GM23338 (cell line): ENCODE results near the gene PLA2G12A. TPM values are rescaled to one million over a fixed set of nuclear protein-coding genes. Genes with fewer than 3 reads are reported as not detected.

Experiments used
- ATAC-seq: fragments of 200-7000 bp; cut with Tn5 transposase; 3 replicates; pipeline ENCODE4 v1.9.1; 2020
- DNase-seq: peaks from one replicate; pipeline ENCODE4 v3.0.0-alpha.2; 2015; ENCODE audit warnings: low spot score
- H2AFZ ChIP-seq: fragments of 200-600 bp; sonication (generic); 2 replicates; pipeline ENCODE4 v1.8.0; 2016; ENCODE audit warnings: antibody characterized with exemption, mild to moderate bottlenecking, moderate library complexity
- H3F3A ChIP-seq: fragments of 200-600 bp; sonication (generic); replicated peaks from 2 replicates; pipeline ENCODE4 v1.8.0; 2017; ENCODE audit warnings: antibody characterized with exemption, mixed run types, low read depth
- H3K27ac ChIP-seq: fragments of 200-600 bp; sonication (generic); 2 replicates; pipeline ENCODE4 v1.6.1; 2016; ENCODE audit warnings: low read depth
- H3K27me3 ChIP-seq: fragments of 200-600 bp; sonication (generic); 2 replicates; pipeline ENCODE4 v1.8.0; 2016; ENCODE audit warnings: mild to moderate bottlenecking, mixed run types, moderate library complexity; ENCODE audit not compliant: insufficient read depth
- H3K36me3 ChIP-seq: fragments of 200-600 bp; sonication (generic); 2 replicates; pipeline ENCODE4 v1.8.0; 2016; ENCODE audit warnings: mild to moderate bottlenecking; ENCODE audit not compliant: insufficient read depth
- H3K4me1 ChIP-seq: fragments of 200-600 bp; sonication (generic); 2 replicates; pipeline ENCODE4 v1.8.0; 2016; ENCODE audit warnings: mild to moderate bottlenecking, moderate library complexity; ENCODE audit not compliant: insufficient read depth
- H3K4me2 ChIP-seq: fragments of 200-600 bp; sonication (generic); 2 replicates; pipeline ENCODE4 v1.7.1; 2017; ENCODE audit warnings: mixed run types
- H3K4me3 ChIP-seq: fragments of 200-600 bp; sonication (generic); 2 replicates; pipeline ENCODE4 v1.6.1; 2016; ENCODE audit warnings: mixed run types
- H3K79me2 ChIP-seq: fragments of 200-600 bp; sonication (generic); replicated peaks from 2 replicates; pipeline ENCODE4 v1.8.0; 2017; ENCODE audit warnings: mild to moderate bottlenecking; ENCODE audit not compliant: insufficient read depth
- H3K9me2 ChIP-seq: fragments of 200-600 bp; sonication (generic); 2 replicates; pipeline ENCODE4 v1.8.0; 2017; ENCODE audit not compliant: insufficient read depth
- H4K20me1 ChIP-seq: fragments of 200-600 bp; sonication (generic); replicated peaks from 2 replicates; pipeline ENCODE4 v1.8.0; 2017; ENCODE audit warnings: mild to moderate bottlenecking; ENCODE audit not compliant: insufficient read depth
- H3K27ac Mint-ChIP-seq: 2 replicates; pipeline ENCODE4 v1.8.0; 2020; ENCODE audit warnings: inconsistent platforms, mild to moderate bottlenecking, moderate library complexity, mixed read lengths
- H3K27me3 Mint-ChIP-seq: 3 replicates; pipeline ENCODE4 v1.8.0; 2022; ENCODE audit warnings: low read depth, mild to moderate bottlenecking, moderate library complexity, mixed read lengths, inconsistent platforms; ENCODE audit not compliant: insufficient read depth, poor library complexity
- H3K36me3 Mint-ChIP-seq: 3 replicates; pipeline ENCODE4 v1.8.0; 2021; ENCODE audit warnings: low read depth, mild to moderate bottlenecking, inconsistent platforms, moderate library complexity, mixed read lengths
- H3K4me1 Mint-ChIP-seq: 3 replicates; pipeline ENCODE4 v1.8.0; 2020; ENCODE audit warnings: mild to moderate bottlenecking, inconsistent platforms, mixed read lengths
- H3K4me3 Mint-ChIP-seq: 3 replicates; pipeline ENCODE4 v1.8.0; 2021; ENCODE audit warnings: moderate library complexity, mild to moderate bottlenecking, inconsistent platforms, mixed read lengths
- H3K9me3 Mint-ChIP-seq: 3 replicates; pipeline ENCODE4 v1.8.0; 2020; ENCODE audit warnings: moderate library complexity, mild to moderate bottlenecking, inconsistent platforms, mixed read lengths
- CREB1 ChIP-seq: fragments of 250-450 bp; sonication (Bioruptor Pico); IDR thresholded peaks from 2 replicates; pipeline ENCODE4 v1.5.0; 2020; ENCODE audit warnings: low read depth, mild to moderate bottlenecking, moderate library complexity
- CTCF ChIP-seq, 2 experiments: fragments of 200-600 bp in 1 of 2; sonication (generic) in 1 of 2; conservative IDR thresholded peaks; 2 replicates each; pipeline versions ENCODE4 v1.5.1 to v1.6.1; 2016 to 2017; ENCODE audit warnings: antibody characterized with exemption in 2 of 2, low read depth in 2 of 2, mild to moderate bottlenecking in 2 of 2, moderate library complexity in 1 of 2
- ETS1 ChIP-seq: IDR thresholded peaks from 2 replicates; pipeline ENCODE4 v1.6.1; 2016; ENCODE audit warnings: antibody characterized with exemption
- EZH2 ChIP-seq: fragments of 200-600 bp; sonication (generic); IDR thresholded peaks from one replicate; pipeline ENCODE4 v1.8.0; 2017; ENCODE audit warnings: antibody characterized with exemption, mild to moderate bottlenecking, low read depth; ENCODE audit not compliant: unreplicated experiment
- EZH2phosphoT487 ChIP-seq: fragments of 200-600 bp; sonication (generic); IDR thresholded peaks from one replicate; pipeline ENCODE4 v1.8.1; 2018; ENCODE audit warnings: antibody characterized with exemption; ENCODE audit not compliant: unreplicated experiment
- JUNB ChIP-seq: IDR thresholded peaks from one replicate; pipeline ENCODE4 v1.6.1; 2016; ENCODE audit warnings: antibody characterized with exemption; ENCODE audit not compliant: unreplicated experiment
- NANOG ChIP-seq: IDR thresholded peaks from 2 replicates; pipeline ENCODE4 v1.6.1; 2016; ENCODE audit warnings: antibody characterized with exemption, borderline replicate concordance
- POLR2AphosphoS5 ChIP-seq: IDR thresholded peaks from 2 replicates; pipeline ENCODE4 v1.6.1; 2016; ENCODE audit warnings: antibody characterized with exemption, low read depth
- REST ChIP-seq: IDR thresholded peaks from one replicate; pipeline ENCODE4 v1.6.1; 2018; ENCODE audit warnings: antibody characterized with exemption; ENCODE audit not compliant: unreplicated experiment
- STAT1 ChIP-seq: IDR thresholded peaks from one replicate; pipeline ENCODE4 v1.6.1; 2016; ENCODE audit warnings: antibody characterized with exemption; ENCODE audit not compliant: unreplicated experiment
- ZNF114 ChIP-seq: fragments of 250-450 bp; sonication (Bioruptor Pico); IDR thresholded peaks from 2 replicates; pipeline ENCODE4 v1.5.0; 2020; ENCODE audit warnings: mild to moderate bottlenecking, moderate library complexity
- ZNF331 ChIP-seq: fragments of 250-450 bp; sonication (Bioruptor Pico); IDR thresholded peaks from 2 replicates; pipeline ENCODE4 v1.5.0; 2020; ENCODE audit warnings: low read depth, mild to moderate bottlenecking, moderate library complexity
- ZNF462 ChIP-seq: fragments of 250-450 bp; sonication (Bioruptor Pico); IDR thresholded peaks from 2 replicates; pipeline ENCODE4 v1.5.0; 2020; ENCODE audit warnings: mild to moderate bottlenecking, moderate library complexity
- polyA plus RNA-seq: library from polyadenylated mRNA; unstranded; fragments of >200 nt; fragmentation: Nextera tagmentation; extraction: Ambion mirVana; gene quantifications from 2 replicates; pipeline ENCODE4 v1.2.1, GENCODE V29; 2016
- total RNA-seq: library from RNA; depleted of rRNA; stranded (reverse); fragments of >200 nt; shearing (Covaris generic); gene quantifications from 2 replicates; pipeline ENCODE4 v1.2.3, GENCODE V29; 2014

Gene PLA2G12A
- total and polyA plus RNA-seq, 2 experiments from 2014 or later: 30.8 to 70.7 TPM

GRCh38 chr4:109673303-109673702, 56.6 kb downstream of the PLA2G12A start:
- Histone ChIP-seq H4K20me1 (no peaks in the 10 kb centered on the region), H3K4me2 (no peak overlapping the region), H3K27me3 (no peaks in the 10 kb centered on the region), H3F3A (no peaks in the 10 kb centered on the region), H3K4me3 (no peak overlapping the region), H3K79me2 (no peaks in the 10 kb centered on the region), H3K4me1 (no peaks in the 10 kb centered on the region), H2AFZ (no peak overlapping the region), H3K27ac (no peak overlapping the region), H3K36me3 (0 out of 2 replicates have a peak, but pooled peaks cover 5% of the 10 kb centered on the region), H3K9me2 (peaks cover 5% of the 10 kb centered on the region; the same call in 1 of the 2 replicates)
- Mint-ChIP-seq H3K27me3 (no peaks in the 10 kb centered on the region), H3K4me3 (no peak overlapping the region), H3K27ac (no peak overlapping the region), H3K4me1 (peaks cover 3% of the 10 kb centered on the region; the same call in 2 of the 3 replicates), H3K9me3 (peaks cover 10% of the 10 kb centered on the region), H3K36me3 (peaks cover 11% of the 10 kb centered on the region)
- TF ChIP-seq EZH2phosphoT487: no peak
- no peak for TF ChIP-seq ZNF114 (CRISPR knock-in tag)
- no peak for TF ChIP-seq ZNF462 (CRISPR knock-in tag)
- TF ChIP-seq STAT1: no peak
- TF ChIP-seq REST: no peak
- TF ChIP-seq ZNF331 (CRISPR knock-in tag): no peak
- TF ChIP-seq POLR2AphosphoS5: no peak
- TF ChIP-seq JUNB: no peak
- no peak for TF ChIP-seq ETS1
- no peak for TF ChIP-seq CREB1
- no peak for TF ChIP-seq NANOG
- no peak for TF ChIP-seq EZH2
- no peak for TF ChIP-seq CTCF (conservative IDR thresholded peaks at IDR 0.05; ENCODE audit: low read depth in 2 of 2)
- ATAC-seq: no peak
- DNase-seq: no peak
